ENCODE measurements around the gene FFAR3.

GRCh38 chr19:35363001-35363590 lies 4.8 kb downstream of the FFAR3 start:
- TF ChIP-seq YY1 (IDR thresholded peaks at IDR 0.05; ENCODE audit: insufficient read depth, insufficient read length) (no peak), ZNF274 (IDR thresholded peaks at IDR 0.05; ENCODE audit: low read depth, low read length) (no peak)
